Esophagus muscularis mucosa (tissue), 4 donors: ENCODE data around the gene EEIG1. TPM values are rescaled to one million over a fixed set of nuclear protein-coding genes. Genes with fewer than 3 reads are reported as not detected.
"Not testable (repeated sequence)": the region's sequence is repeated elsewhere in the genome, so short reads cannot be mapped to it uniquely, and the experiment has no call there.

ENCODE experiments used
- DNase-seq: peaks from one replicate; pipeline ENCODE4 v3.0.0-alpha.2; 2017; ENCODE audit errors: extremely low spot score
- H3K27ac ChIP-seq, 4 donors: fragments of 200-600 bp; sonication (generic); replicated peaks in 1 of 4; 1 replicate in 3 of 4; 2 replicates in 1 of 4; pipeline ENCODE4 v1.5.1; 2016 to 2019; ENCODE audit warnings: mild to moderate bottlenecking in 1 of 4
- H3K27me3 ChIP-seq, 4 donors: fragments of 200-600 bp; sonication (generic); one replicate each; pipeline versions ENCODE4 v1.5.1 to v1.6.0; 2016 to 2019
- H3K36me3 ChIP-seq, 4 donors: fragments of 200-600 bp; sonication (generic); one replicate each; pipeline ENCODE4 v1.5.1; 2016 to 2019
- H3K4me1 ChIP-seq, 4 donors: fragments of 200-600 bp; sonication (generic); one replicate each; pipeline ENCODE4 v1.5.1; 2016 to 2019
- H3K4me3 ChIP-seq, 4 donors: fragments of 200-600 bp; sonication (generic); 1 replicate in 2 of 4; 2 replicates in 2 of 4; pipeline ENCODE4 v1.5.1; 2016 to 2019; ENCODE audit warnings: mild to moderate bottlenecking in 4 of 4, moderate library complexity in 1 of 4
- H3K9me3 ChIP-seq, 4 donors: fragments of 200-600 bp; sonication (generic); 1 replicate in 3 of 4; 2 replicates in 1 of 4; pipeline ENCODE4 v1.5.1; 2016 to 2019
- CTCF ChIP-seq, 3 experiments: fragments of 200-600 bp in 2 of 3; fragments of 450-650 bp in 1 of 3; sonication (generic) in 2 of 3; IDR thresholded peaks; one replicate each; pipeline ENCODE4 v1.5.1; 2017 to 2019; ENCODE audit warnings: antibody characterized with exemption in 3 of 3, mild to moderate bottlenecking in 2 of 3, moderate library complexity in 1 of 3
- EP300 ChIP-seq: sonication (generic); formaldehyde crosslinking; IDR thresholded peaks from one replicate; pipeline ENCODE4 v1.6.1; 2017; ENCODE audit warnings: antibody characterized with exemption
- POLR2A ChIP-seq: fragments of 450-650 bp; IDR thresholded peaks from one replicate; pipeline ENCODE4 v1.6.1; 2017; ENCODE audit warnings: antibody characterized with exemption, moderate library complexity, mild to moderate bottlenecking, low read depth
- POLR2AphosphoS5 ChIP-seq, 2 donors: sonication (generic); formaldehyde crosslinking; IDR thresholded peaks; one replicate each; pipeline ENCODE4 v1.6.1; 2017; ENCODE audit warnings: antibody characterized with exemption in 2 of 2
- WGBS: methylation state at CpG from one replicate; pipeline ENCODE4 v1.1.5; 2018; 5-methylcytosine and 5-hydroxymethylcytosine counted together
- intact Hi-C: fragments of 100-400 bp; cut with DNase I; formaldehyde crosslinking; loops from one replicate; pipeline ENCODE4 v1.15.1; 2023
- total RNA-seq, 4 donors: library from RNA; depleted of rRNA; stranded (reverse); fragments of >200 nt; gene quantifications; one replicate each; pipeline versions ENCODE4 v1.1.0 to v1.2.1, GENCODE V29; 2016

Gene EEIG1
- total RNA-seq, 4 donors from 2014 or later = 12.4 to 29.5 (median 20.0) TPM

- TF ChIP-seq EP300 (no peak), POLR2AphosphoS5 (IDR thresholded peaks at IDR 0.05) (no peak), CTCF (IDR thresholded peaks at IDR 0.05) (no peak), POLR2A (no peak)
- Histone ChIP-seq H3K4me1 (no peaks in the 10 kb centered on the region), H3K4me3 (no peak overlapping the region), H3K36me3 (no peaks in the 10 kb centered on the region), H3K27me3 (no peaks in the 10 kb centered on the region), H3K9me3 (no peaks in the 10 kb centered on the region), H3K27ac (no peak overlapping the region)
- WGBS = 81% methylated on average over 4 of the region's 4 CpGs
- no peak for DNase-seq
- intact Hi-C loops = no loop called here
Observed at GRCh38 chr9:128025736-128026135, 44.9 kb upstream of the EEIG1 start.

- WGBS = 78% methylated on average over 5 of the region's 5 CpGs
- intact Hi-C loops = no loop called here
- TF ChIP-seq EP300 (no peak), POLR2A (no peak), CTCF (IDR thresholded peaks at IDR 0.05) (no peak), POLR2AphosphoS5 (IDR thresholded peaks at IDR 0.05) (no peak)
Observed at GRCh38 chr9:128024761-128025308, 44.0 kb upstream of the EEIG1 start.

DNA sequence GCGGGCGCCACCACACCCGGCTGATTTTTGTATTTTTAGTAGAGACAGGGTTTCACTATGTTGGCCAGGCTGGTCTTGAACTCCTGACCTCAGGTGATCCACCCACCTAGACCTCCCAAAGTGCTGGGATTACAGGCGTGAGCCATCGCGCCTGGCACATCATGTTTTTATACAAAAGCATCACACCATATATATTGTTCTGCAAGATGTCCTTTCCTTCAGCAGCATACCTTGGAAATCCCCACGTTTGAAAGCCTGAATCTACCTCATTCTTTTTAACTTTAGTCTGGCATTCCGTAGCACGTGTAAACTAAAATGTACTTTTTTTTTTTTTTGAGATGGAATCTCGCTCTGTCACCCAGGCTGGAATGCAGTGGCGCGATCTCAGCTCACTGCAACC lies 42.9 kb upstream of the EEIG1 start:
- 76% methylated on average over 12 of the region's 12 CpGs for WGBS
- H3K36me3 ChIP-seq, H3K4me1 ChIP-seq, intact Hi-C loops, H3K27me3 ChIP-seq, H3K27ac ChIP-seq, DNase-seq, H3K4me3 ChIP-seq, H3K9me3 ChIP-seq: not testable (repeated sequence)

More at GRCh38 chr9:128024761-128025308, 44.0 kb upstream of the EEIG1 start:
- no peak overlapping the region for H3K4me3 ChIP-seq
- no peaks in the 10 kb centered on the region for H3K36me3 ChIP-seq
- no peak overlapping the region for H3K27ac ChIP-seq
- no peaks in the 10 kb centered on the region for H3K4me1 ChIP-seq
- H3K9me3 ChIP-seq = no peaks in the 10 kb centered on the region
- no peaks in the 10 kb centered on the region for H3K27me3 ChIP-seq
- DNase-seq = no peak

DNA sequence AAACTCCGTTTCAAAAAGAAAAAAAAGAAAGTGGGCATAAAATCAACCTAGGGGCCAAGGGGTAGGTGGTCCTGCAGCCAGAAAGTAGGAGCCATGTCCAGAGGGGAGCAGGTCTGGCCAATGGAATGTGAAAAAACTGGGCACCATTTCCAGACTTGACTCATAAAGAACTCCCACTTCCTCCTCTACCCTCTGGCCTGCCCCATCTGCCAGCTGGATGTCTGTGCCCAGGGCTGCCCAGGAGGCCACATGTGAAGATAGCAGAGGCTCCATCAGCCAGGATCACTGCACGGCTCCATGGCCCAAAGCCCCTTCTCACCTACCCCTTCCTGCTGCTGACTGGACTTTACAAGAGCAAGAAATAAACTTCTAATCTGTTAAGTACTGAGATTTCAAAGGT lies 42.1 kb upstream of the EEIG1 start:
- Histone ChIP-seq H3K27ac (no peak overlapping the region), H3K4me3 (no peak overlapping the region), H3K4me1 (no peaks in the 10 kb centered on the region), H3K27me3 (no peaks in the 10 kb centered on the region), H3K36me3 (no peaks in the 10 kb centered on the region), H3K9me3 (no peaks in the 10 kb centered on the region)
- TF ChIP-seq EP300 = no peak
- TF ChIP-seq POLR2A = no peak
- no peak for DNase-seq
- WGBS = 69% methylated on average over 2 of the region's 2 CpGs
- intact Hi-C loops = no loop called here

DNA sequence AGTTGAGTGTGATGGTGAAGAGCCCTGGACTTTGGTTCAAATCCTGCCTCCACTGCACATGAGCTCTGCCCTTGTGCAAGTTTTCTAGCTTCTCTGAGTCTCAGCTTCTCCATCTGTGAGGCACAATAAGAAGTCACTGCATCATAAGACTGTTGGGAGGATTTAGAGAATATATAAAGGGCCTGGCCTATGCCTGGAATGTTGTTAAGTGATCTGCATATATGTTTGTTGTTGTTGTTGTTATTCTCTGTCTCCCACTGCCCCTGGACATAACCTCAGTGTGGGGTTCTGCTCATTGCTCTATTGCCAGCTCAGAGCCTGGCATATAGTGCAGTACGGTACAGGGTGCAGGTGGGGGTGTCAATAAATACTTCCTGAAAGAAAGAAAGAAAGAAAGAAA lies 40.3 kb upstream of the EEIG1 start:
- Histone ChIP-seq H3K4me1 (no peaks in the 10 kb centered on the region), H3K9me3 (no peaks in the 10 kb centered on the region), H3K27me3 (no peaks in the 10 kb centered on the region), H3K27ac (no peak overlapping the region), H3K4me3 (no peak overlapping the region), H3K36me3 (no peaks in the 10 kb centered on the region)
- TF ChIP-seq POLR2AphosphoS5 (IDR thresholded peaks at IDR 0.05) (no peak), EP300 (no peak), POLR2A (no peak), CTCF (IDR thresholded peaks at IDR 0.05) (no peak)
- DNase-seq = no peak
- intact Hi-C loops = no loop called here
- 33% methylated on average over 1 of the region's 1 CpG for WGBS

- Histone ChIP-seq H3K4me3 (no peak overlapping the region), H3K27me3 (no peaks in the 10 kb centered on the region), H3K27ac (no peak overlapping the region), H3K4me1 (no peaks in the 10 kb centered on the region), H3K36me3 (no peaks in the 10 kb centered on the region), H3K9me3 (no peaks in the 10 kb centered on the region)
- DNase-seq = no peak
- 83% methylated on average over 4 of the region's 4 CpGs for WGBS
- intact Hi-C loops = no loop called here
- TF ChIP-seq EP300 = no peak
Observed at GRCh38 chr9:128020692-128021091, 39.9 kb upstream of the EEIG1 start.
